Mononuclear cell (primary cell): ENCODE results near the gene GRK3. TPM values are rescaled to one million over a fixed set of nuclear protein-coding genes. Genes with fewer than 3 reads are reported as not detected.

ENCODE experiments used
- H3K27me3 ChIP-seq: 2 replicates; pipeline ENCODE4 v1.6.0; 2011; ENCODE audit warnings: low read length, control low read depth; ENCODE audit not compliant: insufficient read depth
- H3K4me1 ChIP-seq: 2 replicates; pipeline ENCODE4 v1.5.1; 2011; ENCODE audit warnings: mild to moderate bottlenecking, low read length, control low read depth; ENCODE audit not compliant: insufficient read depth
- H3K4me3 ChIP-seq: 2 replicates; pipeline ENCODE4 v1.5.1; 2011; ENCODE audit warnings: mild to moderate bottlenecking, low read length, moderate library complexity
- H3K9me3 ChIP-seq: 2 replicates; pipeline ENCODE4 v1.5.1; 2011; ENCODE audit warnings: low read depth, mild to moderate bottlenecking, control low read depth, low read length
- total RNA-seq: library from RNA; depleted of rRNA; stranded (reverse); fragments of >200 nt; gene quantifications from one replicate; pipeline ENCODE4 v1.2.3, GENCODE V29; 2012

Gene GRK3
- total RNA-seq, 1 donor, result 21.0 TPM

DNA sequence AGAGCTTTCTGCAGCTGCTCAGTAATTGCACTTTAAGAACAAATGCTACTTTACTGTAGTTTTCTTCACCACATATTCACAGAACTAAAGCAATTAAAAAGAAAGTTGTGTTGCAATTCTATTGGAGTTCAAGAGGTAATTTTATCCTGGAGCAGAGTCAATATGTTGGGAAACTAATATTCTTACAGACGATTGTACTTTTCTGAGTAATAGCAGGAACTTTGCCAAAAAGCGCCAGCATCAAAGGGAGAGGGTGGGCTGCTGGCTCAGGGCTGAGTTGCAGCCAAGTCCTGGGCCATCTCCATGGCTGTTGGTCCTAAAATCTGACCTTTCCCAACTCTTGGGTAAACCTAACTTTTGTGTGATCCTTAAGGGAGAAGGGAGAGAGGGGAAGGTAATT is 104.0 kb downstream of the GRK3 start:
- no peak overlapping the region for H3K4me3 ChIP-seq
- H3K27me3 ChIP-seq, result no peaks in the 10 kb centered on the region
- H3K9me3 ChIP-seq, result no peaks in the 10 kb centered on the region
- peaks cover 9% of the 10 kb centered on the region for H3K4me1 ChIP-seq

DNA sequence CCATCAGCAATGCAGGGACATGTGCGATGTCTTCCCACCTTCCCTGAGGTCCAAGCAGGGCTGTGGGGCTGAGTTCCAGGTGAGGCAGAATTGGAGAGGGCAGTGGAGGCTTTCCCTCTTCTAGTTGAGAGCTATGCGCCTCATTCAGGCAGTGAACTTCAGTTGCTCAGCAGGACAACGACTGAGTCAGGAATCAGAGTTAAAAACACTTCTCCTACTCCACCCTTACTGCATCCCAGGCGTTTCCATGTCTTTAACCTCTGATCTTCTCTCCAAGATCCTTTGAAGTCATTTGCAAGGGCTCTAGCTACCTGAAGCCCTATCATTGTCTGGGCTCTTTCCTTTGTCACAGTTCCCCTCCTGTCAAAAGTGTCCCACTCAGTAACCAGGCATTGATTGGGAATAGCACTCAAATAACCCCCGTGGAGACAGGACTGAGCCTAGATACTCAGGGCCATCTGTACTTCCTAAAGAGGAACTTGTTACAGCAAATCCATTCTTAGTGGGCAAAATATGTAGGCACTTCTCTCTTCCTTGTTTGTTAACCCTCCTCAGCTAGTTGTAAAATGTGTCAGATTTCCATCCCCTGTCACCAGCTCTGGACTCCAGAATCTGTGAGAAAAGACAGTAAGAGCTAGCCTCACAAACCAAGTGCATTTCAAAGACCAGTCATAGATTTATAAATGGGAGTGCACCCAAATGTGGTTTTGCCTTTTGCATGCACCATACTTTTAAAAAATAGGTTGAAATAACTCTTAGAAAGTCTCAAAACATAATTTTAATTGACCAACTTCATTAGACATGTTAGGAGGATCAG is 105.0 kb downstream of the GRK3 start:
- Histone ChIP-seq H3K9me3 (no peaks in the 10 kb centered on the region), H3K27me3 (no peaks in the 10 kb centered on the region), H3K4me3 (no peak overlapping the region), H3K4me1 (peaks cover 9% of the 10 kb centered on the region)

DNA sequence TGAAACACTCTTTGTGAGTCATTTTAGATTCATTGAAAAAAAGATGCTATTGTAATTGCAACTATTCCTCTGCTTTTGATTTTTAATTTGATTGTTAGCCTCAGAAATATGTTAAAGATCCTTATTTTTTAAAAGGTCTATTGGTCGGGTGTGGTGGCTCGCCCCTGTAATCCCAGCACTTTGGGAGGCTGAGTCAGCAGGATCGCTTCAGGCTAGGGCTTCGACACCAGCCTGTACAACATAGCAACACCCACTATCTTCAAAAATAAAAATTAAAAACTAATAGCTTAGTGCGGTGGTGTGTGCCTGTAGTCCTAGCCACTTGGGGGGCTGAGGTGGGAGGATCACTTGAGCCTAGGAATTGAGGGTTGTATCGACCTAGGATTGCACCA is 105.6 kb downstream of the GRK3 start:
- Histone ChIP-seq H3K27me3 (no peaks in the 10 kb centered on the region), H3K4me1 (peaks cover 9% of the 10 kb centered on the region), H3K4me3 (no peak overlapping the region), H3K9me3 (no peaks in the 10 kb centered on the region)

DNA sequence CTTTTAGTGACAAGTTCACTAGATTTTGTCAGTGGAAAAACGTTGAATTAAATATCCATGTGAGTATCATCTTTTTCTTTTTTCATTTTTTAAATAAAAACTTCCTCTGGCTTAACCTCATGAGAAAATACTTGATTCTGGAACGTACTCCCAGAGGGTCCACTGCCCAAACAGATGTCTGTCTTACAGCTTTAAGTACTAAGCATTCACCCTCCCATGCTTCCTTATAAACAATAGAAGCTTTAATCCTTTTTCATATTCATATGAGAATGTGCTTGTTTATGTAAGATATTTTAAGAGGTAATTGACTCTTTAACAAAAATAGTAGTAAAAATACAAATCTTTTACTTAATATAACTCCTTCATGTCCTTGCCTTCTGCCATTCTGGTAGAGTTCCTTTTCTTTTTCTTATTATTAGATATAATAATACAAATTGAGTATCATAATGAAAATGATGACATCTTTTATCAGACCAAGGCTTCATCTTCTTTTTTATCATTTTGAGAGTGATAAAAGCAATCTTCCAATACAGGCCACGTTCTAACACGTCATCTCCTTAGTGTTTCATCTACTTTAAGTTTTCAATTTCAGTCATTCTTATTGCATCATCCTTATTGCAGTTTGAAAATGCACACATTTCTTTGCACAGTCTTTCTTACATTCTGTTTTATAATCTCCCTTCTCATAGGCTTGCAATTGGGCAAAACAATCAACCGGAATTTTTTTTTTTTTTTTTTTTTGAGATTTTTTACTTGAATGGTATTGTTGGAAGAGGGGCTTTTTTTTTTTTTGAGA is 108.0 kb downstream of the GRK3 start:
- no peak overlapping the region for H3K4me3 ChIP-seq
- H3K27me3 ChIP-seq, result no peaks in the 10 kb centered on the region
- no peaks in the 10 kb centered on the region for H3K4me1 ChIP-seq
- no peaks in the 10 kb centered on the region for H3K9me3 ChIP-seq

DNA sequence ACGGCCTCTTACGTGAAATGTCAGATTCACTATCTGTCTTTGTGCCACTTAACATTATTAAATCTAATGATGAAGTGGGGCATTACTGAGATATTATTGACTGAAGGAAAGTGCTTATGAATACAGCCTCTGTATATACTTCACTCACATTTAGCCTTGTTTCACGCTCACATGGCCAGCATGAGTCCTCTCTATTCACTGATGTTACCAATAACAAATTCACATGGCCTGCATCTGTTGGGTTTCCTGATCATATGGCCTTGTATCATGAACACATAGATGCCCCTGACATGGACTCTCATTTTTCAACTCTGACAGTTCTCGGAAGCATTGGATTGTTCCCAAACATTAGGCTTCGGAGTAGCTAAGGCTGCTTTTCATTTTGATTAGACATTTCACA is 109.2 kb downstream of the GRK3 start:
- Histone ChIP-seq H3K4me1 (no peaks in the 10 kb centered on the region), H3K9me3 (no peaks in the 10 kb centered on the region), H3K4me3 (no peak overlapping the region), H3K27me3 (no peaks in the 10 kb centered on the region)

DNA sequence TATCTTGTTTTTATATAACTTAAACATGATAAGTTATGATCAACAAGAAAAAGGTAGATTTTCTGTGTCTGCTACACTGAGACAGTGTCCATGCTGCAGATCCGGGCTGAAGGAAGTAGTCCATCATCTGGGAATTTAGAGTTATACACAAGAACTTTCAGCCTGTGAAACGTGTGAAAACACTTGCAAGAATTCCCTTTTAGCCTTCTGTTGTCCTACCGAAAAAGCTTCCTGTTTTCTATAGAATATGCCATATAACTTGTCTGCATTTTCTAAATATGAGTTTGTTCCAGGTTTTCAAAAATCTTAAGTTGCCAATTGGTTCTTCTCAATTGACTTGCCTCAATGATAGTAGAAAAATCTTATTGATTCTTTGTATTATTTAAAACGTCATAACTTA is 113.2 kb downstream of the GRK3 start:
- Histone ChIP-seq H3K27me3 (no peaks in the 10 kb centered on the region), H3K9me3 (no peaks in the 10 kb centered on the region), H3K4me1 (no peaks in the 10 kb centered on the region), H3K4me3 (no peak overlapping the region)

DNA sequence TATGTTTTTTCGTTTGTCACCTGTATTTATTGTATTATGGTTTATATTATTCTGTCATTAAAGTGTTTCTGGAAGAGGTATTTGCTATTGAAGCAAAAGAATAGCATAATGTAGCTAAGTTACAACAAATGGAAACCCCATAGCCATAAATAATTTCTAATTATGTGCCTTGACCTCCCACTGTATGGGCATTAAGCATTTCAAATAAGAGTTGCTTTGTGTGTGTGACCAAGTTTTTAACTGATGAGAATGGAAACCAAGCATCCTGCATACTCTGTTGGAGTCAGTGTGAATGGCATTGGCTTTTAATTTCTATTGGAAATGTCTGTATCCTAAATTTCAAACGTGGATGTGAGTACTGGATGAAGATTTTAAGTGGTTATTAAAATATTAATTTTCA is 115.6 kb downstream of the GRK3 start:
- Histone ChIP-seq H3K4me1 (no peaks in the 10 kb centered on the region), H3K4me3 (no peak overlapping the region), H3K9me3 (no peaks in the 10 kb centered on the region), H3K27me3 (no peaks in the 10 kb centered on the region)

DNA sequence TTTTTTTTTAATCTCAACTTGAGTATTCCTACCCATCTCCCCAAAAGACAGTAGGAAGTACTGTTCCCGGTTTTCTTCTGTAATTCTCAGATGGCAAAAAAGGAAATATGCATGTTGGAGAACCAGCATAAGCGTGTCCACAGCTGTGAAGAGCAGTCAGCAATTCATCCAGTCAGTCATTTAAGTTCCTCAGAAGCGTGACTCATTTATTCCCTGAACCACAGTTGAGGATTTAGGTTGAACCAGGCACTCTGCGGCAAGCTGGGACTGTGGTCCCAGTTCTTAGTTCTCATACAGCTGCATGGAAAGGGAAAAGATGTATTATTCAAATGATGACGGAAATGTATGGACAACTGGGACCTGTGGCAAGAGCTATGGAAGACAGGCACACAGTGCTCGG is 116.5 kb downstream of the GRK3 start:
- Histone ChIP-seq H3K27me3 (no peaks in the 10 kb centered on the region), H3K4me3 (no peak overlapping the region), H3K9me3 (no peaks in the 10 kb centered on the region), H3K4me1 (no peaks in the 10 kb centered on the region)

DNA sequence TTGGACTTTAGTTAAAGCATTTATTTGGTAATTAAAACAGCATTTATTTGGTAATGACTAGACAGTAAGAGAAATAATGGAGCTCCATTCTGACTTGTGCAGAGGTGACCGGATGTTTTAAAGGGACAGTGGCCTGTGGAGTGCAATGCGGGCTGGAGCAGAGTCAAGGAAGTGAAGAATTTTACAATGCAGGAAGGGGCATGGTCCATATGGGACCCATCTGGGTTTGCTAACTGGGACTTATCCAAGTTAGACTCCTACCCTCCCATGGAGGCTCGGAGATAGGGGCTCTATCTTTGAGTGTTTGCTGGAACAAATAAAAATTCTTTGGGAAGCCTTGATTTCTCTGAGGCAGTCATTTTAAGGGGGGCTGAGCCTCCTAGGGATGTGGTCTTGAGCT is 117.6 kb downstream of the GRK3 start:
- H3K9me3 ChIP-seq, result no peaks in the 10 kb centered on the region
- no peaks in the 10 kb centered on the region for H3K27me3 ChIP-seq
- no peaks in the 10 kb centered on the region for H3K4me1 ChIP-seq
- H3K4me3 ChIP-seq, result no peak overlapping the region

DNA sequence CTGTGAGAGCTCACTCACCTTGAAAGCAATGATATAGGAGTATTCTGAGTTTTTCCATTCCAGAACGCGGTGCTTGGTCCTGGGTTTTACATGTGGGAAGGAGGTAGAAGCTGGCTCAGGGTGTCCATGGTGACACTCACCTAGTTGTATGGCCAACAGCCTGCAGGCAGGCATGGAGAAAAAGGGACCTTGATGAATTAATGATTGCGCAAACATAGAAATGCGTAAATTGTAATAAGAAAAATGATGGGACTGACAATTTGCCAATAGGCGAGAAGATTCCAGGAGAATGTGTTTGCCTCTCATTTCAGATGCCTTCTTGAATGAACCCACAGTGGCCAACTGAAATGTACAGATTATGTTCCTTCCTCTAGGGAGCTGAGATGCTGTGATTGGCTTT is 124.2 kb downstream of the GRK3 start:
- Histone ChIP-seq H3K27me3 (no peaks in the 10 kb centered on the region), H3K4me3 (no peak overlapping the region)

DNA sequence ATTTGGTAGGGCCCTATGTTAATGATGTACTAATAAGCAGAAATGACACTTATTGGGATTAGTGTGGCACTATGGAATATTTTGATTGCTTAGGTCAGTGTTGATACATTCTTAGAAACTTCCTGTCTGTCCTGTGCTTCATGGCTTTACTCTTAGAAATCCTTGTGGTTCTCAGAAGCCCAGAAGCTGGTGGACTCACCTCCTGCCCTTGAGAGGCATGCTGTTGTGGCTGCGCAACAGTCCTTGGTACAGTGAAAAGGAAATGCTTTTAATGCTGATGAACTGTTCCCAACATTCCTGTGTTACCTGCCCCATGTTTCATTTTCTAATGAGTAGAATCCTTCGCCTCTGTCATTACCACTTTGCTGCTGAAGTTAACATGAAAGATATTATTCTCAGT is 125.2 kb downstream of the GRK3 start:
- no peaks in the 10 kb centered on the region for H3K27me3 ChIP-seq
- H3K9me3 ChIP-seq, result no peaks in the 10 kb centered on the region
- H3K4me1 ChIP-seq, result no peaks in the 10 kb centered on the region
- no peak overlapping the region for H3K4me3 ChIP-seq

More for the DNA sequence above, 124.2 kb downstream of the GRK3 start:
- Histone ChIP-seq H3K4me1 (no peaks in the 10 kb centered on the region), H3K9me3 (no peaks in the 10 kb centered on the region)

DNA sequence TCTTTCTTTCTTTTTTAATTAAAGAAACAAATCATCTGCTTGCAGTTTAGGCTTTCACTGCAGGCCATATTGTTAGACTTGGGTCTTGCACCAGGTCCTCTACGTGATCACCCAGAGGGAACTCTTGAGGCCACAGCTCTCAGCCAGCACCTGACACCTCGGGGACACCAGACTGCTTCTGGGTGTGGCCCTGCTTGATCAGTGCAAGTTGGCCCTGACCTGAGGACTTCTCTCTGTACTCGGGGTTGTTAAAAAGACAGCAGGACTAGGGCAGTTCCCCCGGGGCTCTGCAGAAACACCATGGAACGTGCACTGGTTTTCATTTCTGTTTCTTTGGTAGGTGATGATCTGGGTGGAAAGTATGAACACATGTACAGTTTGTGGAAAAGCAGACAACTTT is 126.3 kb downstream of the GRK3 start:
- Histone ChIP-seq H3K4me1 (no peaks in the 10 kb centered on the region), H3K4me3 (no peak overlapping the region)

DNA sequence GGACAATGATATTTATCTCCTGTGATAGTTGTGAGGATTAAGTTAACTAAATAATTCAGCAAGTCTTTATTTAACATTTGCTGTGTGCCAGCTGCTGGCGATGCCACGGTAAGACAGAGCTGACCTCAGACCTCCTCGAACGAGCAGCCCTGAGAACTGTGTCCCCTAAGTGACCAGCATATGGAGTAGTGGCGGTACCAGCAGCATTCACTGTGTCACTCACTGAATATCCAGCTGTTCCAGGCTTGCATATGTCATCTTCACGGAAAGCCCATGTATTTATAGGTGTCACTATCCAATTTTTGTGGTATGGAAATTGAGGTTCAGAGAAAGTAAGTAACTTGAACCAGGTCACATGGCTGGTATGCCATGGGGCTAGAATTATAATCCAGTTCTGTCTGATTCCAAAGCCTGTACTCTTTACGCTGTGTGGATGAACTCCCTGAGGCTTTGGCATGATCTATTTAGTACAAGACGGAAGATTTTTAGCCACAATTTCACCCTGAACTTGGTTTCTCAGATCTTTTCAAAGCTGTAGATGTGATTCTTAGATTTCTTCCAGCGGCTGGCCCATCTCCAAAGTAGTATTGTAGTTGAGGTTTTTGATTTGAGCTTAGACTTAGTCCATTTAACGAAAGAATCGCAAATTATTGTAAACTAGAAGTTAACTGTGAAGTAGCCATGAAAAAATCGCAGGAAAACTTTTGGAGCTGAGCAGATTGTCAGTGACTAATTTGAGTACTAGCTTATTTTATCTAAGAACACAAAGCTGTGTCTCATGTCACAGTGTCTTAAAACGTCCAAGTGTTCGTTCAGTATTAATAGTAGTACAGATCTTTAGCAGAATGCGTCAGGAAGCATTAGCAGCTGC is 128.2 kb downstream of the GRK3 start:
- H3K9me3 ChIP-seq, result no peaks in the 10 kb centered on the region
- no peaks in the 10 kb centered on the region for H3K4me1 ChIP-seq
- H3K4me3 ChIP-seq, result no peak overlapping the region
- H3K27me3 ChIP-seq, result no peaks in the 10 kb centered on the region

More for the DNA sequence above, 126.3 kb downstream of the GRK3 start:
- Histone ChIP-seq H3K9me3 (no peaks in the 10 kb centered on the region), H3K27me3 (no peaks in the 10 kb centered on the region)

DNA sequence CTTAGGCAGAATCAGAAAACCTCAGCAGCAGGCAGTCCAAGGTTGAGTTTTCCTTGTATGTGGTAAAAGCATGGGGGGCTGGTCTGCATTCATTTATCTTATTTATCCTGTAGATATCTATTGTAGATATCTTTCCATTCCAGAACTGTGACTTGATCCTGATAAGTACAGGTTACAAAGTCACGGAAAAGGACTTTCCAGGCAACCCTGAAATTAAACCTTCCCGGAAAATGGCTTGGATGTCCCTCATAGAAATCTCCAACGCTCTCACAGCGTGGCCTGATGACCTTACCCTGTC is 128.7 kb downstream of the GRK3 start:
- Histone ChIP-seq H3K27me3 (no peaks in the 10 kb centered on the region), H3K4me1 (no peaks in the 10 kb centered on the region), H3K9me3 (no peaks in the 10 kb centered on the region), H3K4me3 (no peak overlapping the region)

DNA sequence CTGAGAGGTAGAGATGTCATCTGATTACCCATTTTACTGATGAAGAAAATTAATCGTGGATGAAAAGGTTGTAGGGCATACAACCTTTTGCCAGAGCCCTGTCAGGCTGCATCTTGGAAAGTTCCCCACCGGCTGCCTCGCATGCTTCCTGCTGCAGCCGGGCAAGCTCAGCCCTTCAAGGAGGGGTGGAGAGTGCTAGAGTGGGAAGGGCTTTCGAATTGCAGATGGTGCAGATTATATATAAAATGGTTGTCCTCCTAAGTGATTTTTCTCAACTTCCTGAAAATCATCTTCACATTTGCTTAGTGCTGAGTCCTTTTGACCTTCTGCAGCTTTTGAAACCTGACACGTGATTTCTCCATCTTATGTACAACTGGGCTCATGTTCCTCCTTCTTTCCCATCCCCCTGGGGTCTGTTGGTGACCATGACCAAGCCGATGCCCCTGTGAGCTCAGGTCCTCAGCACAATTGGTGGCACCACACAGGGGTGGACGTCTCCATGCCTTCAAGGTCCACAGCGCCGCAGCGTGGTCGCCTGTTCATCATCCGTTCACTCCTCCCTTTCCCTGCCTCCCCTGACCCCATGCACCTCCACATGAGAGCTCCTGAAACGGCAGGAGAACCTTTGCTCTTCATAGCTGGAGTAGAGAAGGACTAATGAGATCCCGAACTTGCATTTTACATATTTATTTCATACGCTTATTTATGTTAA is 129.9 kb downstream of the GRK3 start:
- H3K4me3 ChIP-seq, result no peak overlapping the region
- no peaks in the 10 kb centered on the region for H3K4me1 ChIP-seq
- no peaks in the 10 kb centered on the region for H3K9me3 ChIP-seq
- no peaks in the 10 kb centered on the region for H3K27me3 ChIP-seq
